ENCODE data around the gene SGF29. TPM values are rescaled to one million over a fixed set of nuclear protein-coding genes. Genes with fewer than 3 reads are reported as not detected.
A peak's percentile ranks its signal among the peaks of the same experiment; 100 is the strongest.

Gene SGF29
- total RNA-seq, 1 donor from 2014 or later = 5.3 TPM

DNA sequence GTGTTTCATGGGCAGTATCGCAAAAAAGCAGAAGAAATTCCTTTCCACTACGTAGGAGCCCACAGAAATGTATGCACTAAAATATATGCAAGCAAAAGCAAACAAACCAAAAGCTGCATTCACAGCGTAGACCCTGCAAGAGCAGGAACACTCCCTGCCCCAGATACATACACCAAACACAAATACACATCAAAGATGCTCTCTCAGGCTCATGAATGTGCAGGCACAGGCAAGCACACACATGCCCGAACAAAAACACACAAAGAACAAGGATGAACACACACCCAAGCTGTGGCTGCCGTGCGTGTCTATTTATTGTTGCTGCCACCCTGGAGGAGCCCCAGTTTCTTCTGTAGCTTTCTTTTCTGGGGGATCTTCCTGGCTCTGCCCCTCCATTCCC lies 16.6 kb upstream of the SGF29 start:
- Histone ChIP-seq H3K27ac (no peak overlapping the region), H3K27me3 (no peaks in the 10 kb centered on the region), H3K4me1 (no peaks in the 10 kb centered on the region), H3K4me2 (no peak overlapping the region), H3F3A (ENCODE audit: low read depth) (peaks cover 11% of the 10 kb centered on the region), H3K4me3 (no peak overlapping the region), H4K20me1 (ENCODE audit: low read depth) (no peaks in the 10 kb centered on the region), H3K9me3 (ENCODE audit: low read depth) (no peaks in the 10 kb centered on the region), H3K79me2 (ENCODE audit: low read depth) (no peaks in the 10 kb centered on the region), H3K9ac (no peak overlapping the region), H2AFZ (replicated peaks) (peak overlapping the region; percentile 5), H3K36me3 (no peaks in the 10 kb centered on the region)
- Mint-ChIP-seq H3K4me3 (no peak overlapping the region), H3K9me3 (no peaks in the 10 kb centered on the region), H3K27me3 (ENCODE audit: insufficient read depth, low read depth) (peaks cover 6% of the 10 kb centered on the region), H3K27ac (peak overlapping the region; percentile 47), H3K36me3 (no peaks in the 10 kb centered on the region), H3K4me1 (peaks cover 4% of the 10 kb centered on the region)
- TF ChIP-seq EZH2 (IDR thresholded peaks at IDR 0.05) = no peak
- no peak for TF ChIP-seq EZH2phosphoT487 (IDR thresholded peaks at IDR 0.05)
- no peak for TF ChIP-seq CTCF (IDR thresholded peaks at IDR 0.05)
- DNase-seq (ENCODE audit: low spot score) = no peak

DNA sequence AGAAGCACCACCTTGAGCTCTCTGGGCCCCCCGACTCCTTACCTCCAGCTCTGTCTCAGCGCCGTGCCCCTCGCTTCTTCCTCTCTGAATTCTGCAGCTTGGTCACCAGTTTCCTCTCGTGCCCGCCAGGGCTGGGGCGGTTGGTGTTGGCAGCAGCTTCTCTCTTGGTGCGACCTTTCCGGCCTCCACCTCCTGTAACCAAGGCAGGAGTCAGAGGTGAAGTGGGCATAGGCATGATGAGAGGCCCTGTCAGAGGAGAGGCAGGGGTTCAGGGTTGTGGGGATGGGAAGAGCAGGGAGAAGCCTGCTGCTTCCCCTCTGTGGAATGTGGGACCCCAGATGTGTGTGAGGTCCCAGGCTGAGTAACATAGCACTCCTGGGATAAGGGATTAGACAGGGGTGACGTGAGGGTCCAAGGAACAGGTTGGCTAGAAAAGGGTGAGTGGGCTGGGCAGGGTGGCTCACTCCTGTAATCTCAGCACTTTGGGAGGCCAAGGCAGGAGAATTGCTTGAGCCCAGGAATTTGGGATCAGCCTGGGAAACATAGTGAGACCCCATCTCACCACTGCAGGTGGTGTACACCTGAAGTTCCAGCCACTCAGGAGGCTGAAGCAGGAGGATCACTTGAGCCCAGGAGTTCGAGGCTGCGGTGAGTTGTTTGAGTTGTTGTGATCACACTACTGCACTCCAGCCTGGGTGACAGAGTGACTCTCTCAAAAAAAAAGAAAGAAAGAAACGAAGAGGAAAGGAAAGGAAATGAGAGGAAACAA lies 15.6 kb upstream of the SGF29 start:
- Mint-ChIP-seq H3K36me3 (no peaks in the 10 kb centered on the region), H3K27ac (no peak overlapping the region), H3K27me3 (ENCODE audit: insufficient read depth, low read depth) (peaks cover 6% of the 10 kb centered on the region), H3K4me1 (peaks cover 7% of the 10 kb centered on the region), H3K4me3 (no peak overlapping the region), H3K9me3 (no peaks in the 10 kb centered on the region)
- Histone ChIP-seq H2AFZ (replicated peaks) (no peak overlapping the region), H3K9me3 (ENCODE audit: low read depth) (no peaks in the 10 kb centered on the region), H4K20me1 (ENCODE audit: low read depth) (no peaks in the 10 kb centered on the region), H3K4me1 (no peaks in the 10 kb centered on the region), H3K4me2 (no peak overlapping the region), H3K27ac (no peak overlapping the region), H3K4me3 (no peak overlapping the region), H3K36me3 (no peaks in the 10 kb centered on the region), H3K27me3 (no peaks in the 10 kb centered on the region), H3K9ac (no peak overlapping the region), H3K79me2 (ENCODE audit: low read depth) (no peaks in the 10 kb centered on the region), H3F3A (ENCODE audit: low read depth) (no peaks in the 10 kb centered on the region)
- TF ChIP-seq CTCF (IDR thresholded peaks at IDR 0.05) (no peak), EZH2phosphoT487 (IDR thresholded peaks at IDR 0.05) (no peak), EZH2 (IDR thresholded peaks at IDR 0.05) (no peak)
- no peak for DNase-seq (ENCODE audit: low spot score)

DNA sequence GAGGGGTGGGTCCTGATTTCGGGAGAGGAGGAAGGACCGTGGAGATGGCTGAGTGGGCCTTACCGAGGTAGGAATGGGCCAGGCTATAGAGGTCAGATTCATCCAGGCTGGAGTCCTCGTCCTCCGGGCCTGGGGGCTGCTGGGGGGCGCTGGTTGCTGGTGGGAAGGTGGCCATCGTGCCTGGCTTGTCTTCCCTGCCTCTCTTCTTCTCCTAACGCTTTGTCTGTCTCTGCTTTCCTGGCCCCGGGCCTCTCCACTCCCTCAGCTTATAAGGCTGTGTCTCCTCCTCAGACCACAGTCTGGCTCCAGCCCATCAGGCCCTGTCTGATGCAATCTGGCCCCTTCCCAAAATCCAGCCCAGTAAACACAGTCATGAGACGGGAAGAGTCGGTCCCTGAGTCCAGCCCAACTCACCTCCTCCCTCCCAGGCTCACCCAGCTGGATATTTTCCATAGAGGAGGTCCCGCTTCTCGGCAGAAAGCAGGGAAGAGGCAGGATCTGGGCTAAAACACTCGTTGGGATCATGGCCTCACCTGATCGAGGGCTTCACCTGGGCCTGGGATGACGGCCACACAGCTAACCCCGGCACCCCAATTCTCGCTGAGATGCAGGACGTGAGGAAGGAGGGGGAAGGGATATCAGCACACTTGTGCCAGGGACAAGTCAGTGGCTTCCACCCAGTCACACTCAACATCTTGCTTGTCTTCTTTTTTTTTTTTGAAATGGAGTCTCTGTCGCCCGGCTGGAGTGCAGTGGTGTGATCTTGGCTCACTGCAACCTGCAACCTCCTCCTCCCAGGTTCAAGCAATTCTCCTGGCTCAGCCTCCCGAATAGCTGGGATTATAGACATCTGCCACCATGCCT lies 14.8 kb upstream of the SGF29 start, which contains the start of gene NUPR1:
TSS of gene NUPR1 (minus strand) at position 242 of the 864 bp plus-strand sequence. CDS start at position 175, 67 bp downstream.
- H4K20me1 ChIP-seq (ENCODE audit: low read depth) = no peaks in the 10 kb centered on the region
- H3K4me3 ChIP-seq = no peak within 1 kb of the TSS
- H3F3A ChIP-seq (ENCODE audit: low read depth) = no peaks in the 10 kb centered on the region
- TF ChIP-seq EZH2 (IDR thresholded peaks at IDR 0.05) (no peak), EZH2phosphoT487 (IDR thresholded peaks at IDR 0.05) (no peak), CTCF (IDR thresholded peaks at IDR 0.05) (no peak)
- H3K79me2 ChIP-seq (ENCODE audit: low read depth) = no peaks in the 10 kb centered on the region
- no peak within 1 kb of the TSS for H3K27ac ChIP-seq
- Mint-ChIP-seq H3K27ac (no peak within 1 kb of the TSS), H3K9me3 (no peaks in the 10 kb centered on the region), H3K4me1 (peaks cover 7% of the 10 kb centered on the region), H3K27me3 (ENCODE audit: insufficient read depth, low read depth) (peaks cover 6% of the 10 kb centered on the region), H3K4me3 (no peak within 1 kb of the TSS), H3K36me3 (no peaks in the 10 kb centered on the region)
- H3K4me2 ChIP-seq = no peak within 1 kb of the TSS
- H3K9ac ChIP-seq = no peak within 1 kb of the TSS
- H2AFZ ChIP-seq (replicated peaks) = peak within 1 kb of the TSS; percentile 60
- DNase-seq (ENCODE audit: low spot score) = no peak
- H3K36me3 ChIP-seq = no peaks in the 10 kb centered on the region
- no peaks in the 10 kb centered on the region for H3K27me3 ChIP-seq
- no peaks in the 10 kb centered on the region for H3K9me3 ChIP-seq (ENCODE audit: low read depth)
- H3K4me1 ChIP-seq = no peaks in the 10 kb centered on the region

All from neural progenitor cell (in vitro differentiated cells).